Measurements from ENCODE around the gene TIMM44. TPM values are rescaled to one million over a fixed set of nuclear protein-coding genes. Genes with fewer than 3 reads are reported as not detected.

Gene TIMM44
- polyA plus RNA-seq, 1 donor (not counting 4 experiments of a cell fraction or from before 2014, with no cell fraction given) = 34.8 TPM

DNA sequence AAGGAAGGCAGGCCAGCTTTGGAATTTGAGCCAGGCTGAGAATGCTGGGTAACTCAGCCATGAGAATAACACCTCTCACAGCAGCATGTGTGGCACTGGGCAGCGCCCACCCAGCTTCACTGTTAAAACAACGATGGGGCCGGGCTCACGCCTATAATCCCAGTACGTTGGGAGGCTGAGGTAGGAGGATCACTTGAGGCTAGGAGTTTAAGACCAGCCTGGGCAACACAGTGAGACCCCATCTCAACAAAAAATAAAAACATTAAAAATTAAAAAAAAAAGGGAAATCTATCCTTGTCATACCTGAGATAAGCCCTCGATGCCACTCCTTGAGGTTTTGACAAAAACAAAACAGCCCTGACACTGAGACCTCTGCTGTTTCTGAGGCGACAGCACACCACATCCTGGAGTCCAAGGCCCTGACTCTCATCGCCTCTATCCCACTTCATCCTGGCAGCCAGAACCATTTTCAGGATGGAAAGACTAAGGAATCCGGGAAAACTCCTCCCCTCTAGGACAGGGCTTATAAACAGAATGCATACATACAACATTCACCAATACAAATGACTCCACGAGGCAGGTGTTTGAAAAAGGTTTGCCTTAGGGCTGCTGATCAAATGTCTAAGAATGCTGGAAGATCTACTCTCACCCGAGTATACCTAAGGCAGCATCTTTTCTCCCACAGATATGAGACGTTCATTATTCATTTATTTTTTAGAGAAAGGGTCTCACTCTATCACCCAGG is 22.6 kb upstream of the TIMM44 start:
- FAIRE-seq = no peak
- no peaks in the 10 kb centered on the region for H3K27me3 ChIP-seq (ENCODE audit: control insufficient read depth, extremely low read depth, insufficient read depth, low read length)

DNA sequence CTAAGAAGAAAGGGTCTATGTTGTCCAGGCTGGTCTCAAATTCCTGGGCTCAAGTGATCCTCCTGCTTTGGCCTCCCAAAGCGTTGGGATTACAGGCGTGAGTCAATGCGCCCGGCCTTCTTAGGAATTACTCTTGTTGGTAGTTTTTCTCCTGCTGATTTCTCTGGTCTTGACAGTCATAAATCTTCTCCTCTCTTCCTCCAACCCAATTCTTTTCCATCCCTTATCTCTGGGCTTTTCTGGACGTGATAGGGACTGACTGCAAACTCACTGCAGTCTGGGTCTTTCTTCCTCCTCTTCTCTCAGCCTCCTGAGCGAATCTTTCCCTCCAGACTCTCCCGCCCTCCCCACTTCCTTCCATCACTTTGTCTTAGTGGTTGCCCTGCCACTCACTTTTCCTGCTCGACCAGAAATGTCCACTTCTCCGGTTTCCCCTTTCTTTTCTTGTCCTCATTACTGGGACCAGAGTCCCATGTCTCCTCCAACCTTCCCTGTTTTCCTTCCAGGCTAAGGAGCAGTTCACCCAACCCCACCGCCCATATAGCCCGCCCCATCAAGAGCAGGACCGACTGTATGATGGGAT is 21.9 kb upstream of the TIMM44 start:
- Histone ChIP-seq H3K9me3 (ENCODE audit: control insufficient read depth, low read depth, low read length) (no peaks in the 10 kb centered on the region), H3K4me2 (ENCODE audit: control insufficient read depth, extremely low read depth, insufficient read depth, low read depth, low read length) (no peak overlapping the region), H3K4me1 (ENCODE audit: control insufficient read depth, extremely low read depth, insufficient read depth, low read length) (no peaks in the 10 kb centered on the region), H4K20me1 (ENCODE audit: control insufficient read depth, extremely low read depth, insufficient read depth, low read length) (no peaks in the 10 kb centered on the region), H3K36me3 (ENCODE audit: control insufficient read depth in 2 of 2, extremely low read depth in 1 of 2, insufficient read depth in 2 of 2, low read length in 2 of 2) (peaks cover 25 to 28% of the 10 kb centered on the region in 2 experiments), H2AFZ (ENCODE audit: control insufficient read depth, low read length) (no peak overlapping the region), H3K9me1 (ENCODE audit: control insufficient read depth, extremely low read depth, insufficient read depth, low read length) (no peaks in the 10 kb centered on the region), H3K9ac (ENCODE audit: control insufficient read depth, extremely low read depth, insufficient read depth, low read length) (no peak overlapping the region), H3K79me2 (ENCODE audit: control insufficient read depth, insufficient read depth, low read length) (no peaks in the 10 kb centered on the region), H3K4me3 (ENCODE audit: control insufficient read depth in 2 of 3, extremely low read depth in 1 of 3, insufficient read depth in 2 of 3, low read depth in 1 of 3, low read length in 3 of 3) (no peak overlapping the region), H3K27me3 (ENCODE audit: control insufficient read depth, extremely low read depth, insufficient read depth, low read length) (no peaks in the 10 kb centered on the region), H3K27ac (ENCODE audit: control insufficient read depth, insufficient read depth, low read length) (no peak overlapping the region)
- no peak for TF ChIP-seq EZH2 (IDR thresholded peaks at IDR 0.05; ENCODE audit: low read length)
- TF ChIP-seq, protein P1, sequence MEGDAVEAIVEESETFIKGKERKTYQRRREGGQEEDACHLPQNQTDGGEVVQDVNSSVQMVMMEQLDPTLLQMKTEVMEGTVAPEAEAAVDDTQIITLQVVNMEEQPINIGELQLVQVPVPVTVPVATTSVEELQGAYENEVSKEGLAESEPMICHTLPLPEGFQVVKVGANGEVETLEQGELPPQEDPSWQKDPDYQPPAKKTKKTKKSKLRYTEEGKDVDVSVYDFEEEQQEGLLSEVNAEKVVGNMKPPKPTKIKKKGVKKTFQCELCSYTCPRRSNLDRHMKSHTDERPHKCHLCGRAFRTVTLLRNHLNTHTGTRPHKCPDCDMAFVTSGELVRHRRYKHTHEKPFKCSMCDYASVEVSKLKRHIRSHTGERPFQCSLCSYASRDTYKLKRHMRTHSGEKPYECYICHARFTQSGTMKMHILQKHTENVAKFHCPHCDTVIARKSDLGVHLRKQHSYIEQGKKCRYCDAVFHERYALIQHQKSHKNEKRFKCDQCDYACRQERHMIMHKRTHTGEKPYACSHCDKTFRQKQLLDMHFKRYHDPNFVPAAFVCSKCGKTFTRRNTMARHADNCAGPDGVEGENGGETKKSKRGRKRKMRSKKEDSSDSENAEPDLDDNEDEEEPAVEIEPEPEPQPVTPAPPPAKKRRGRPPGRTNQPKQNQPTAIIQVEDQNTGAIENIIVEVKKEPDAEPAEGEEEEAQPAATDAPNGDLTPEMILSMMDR (optimal IDR thresholded peaks at IDR 0.05 in 1 of 3, IDR thresholded peaks at IDR 0.05 in 1 of 3, conservative IDR thresholded peaks at IDR 0.05 in 1 of 3; ENCODE audit: extremely low read depth in 1 of 3, insufficient read depth in 2 of 3, low read length in 3 of 3) = no peak
- no peak for FAIRE-seq
- DNase-seq (ENCODE audit: low read depth, low spot score) = no peak
- dilution Hi-C loops (cut with MboI; ENCODE audit: extremely low pct_ligation_motif_present, low sequenced_read_pairs) = no loop called here

More for the DNA sequence above, 22.6 kb upstream of the TIMM44 start:
- Histone ChIP-seq H3K4me3 (ENCODE audit: control insufficient read depth in 2 of 3, extremely low read depth in 1 of 3, insufficient read depth in 2 of 3, low read depth in 1 of 3, low read length in 3 of 3) (no peak overlapping the region), H3K9ac (ENCODE audit: control insufficient read depth, extremely low read depth, insufficient read depth, low read length) (no peak overlapping the region), H3K9me1 (ENCODE audit: control insufficient read depth, extremely low read depth, insufficient read depth, low read length) (no peaks in the 10 kb centered on the region), H3K27ac (ENCODE audit: control insufficient read depth, insufficient read depth, low read length) (no peak overlapping the region), H3K36me3 (ENCODE audit: control insufficient read depth in 2 of 2, extremely low read depth in 1 of 2, insufficient read depth in 2 of 2, low read length in 2 of 2) (peaks cover 26 to 31% of the 10 kb centered on the region in 2 experiments), H3K79me2 (ENCODE audit: control insufficient read depth, insufficient read depth, low read length) (no peaks in the 10 kb centered on the region), H2AFZ (ENCODE audit: control insufficient read depth, low read length) (no peak overlapping the region), H4K20me1 (ENCODE audit: control insufficient read depth, extremely low read depth, insufficient read depth, low read length) (no peaks in the 10 kb centered on the region), H3K4me2 (ENCODE audit: control insufficient read depth, extremely low read depth, insufficient read depth, low read depth, low read length) (no peak overlapping the region), H3K9me3 (ENCODE audit: control insufficient read depth, low read depth, low read length) (no peaks in the 10 kb centered on the region), H3K4me1 (ENCODE audit: control insufficient read depth, extremely low read depth, insufficient read depth, low read length) (no peaks in the 10 kb centered on the region)
- DNase-seq (ENCODE audit: low read depth, low spot score) = no peak
- TF ChIP-seq, protein P1 (optimal IDR thresholded peaks at IDR 0.05 in 1 of 3, IDR thresholded peaks at IDR 0.05 in 1 of 3, conservative IDR thresholded peaks at IDR 0.05 in 1 of 3; ENCODE audit: extremely low read depth in 1 of 3, insufficient read depth in 2 of 3, low read length in 3 of 3) = no peak
- TF ChIP-seq EZH2 (IDR thresholded peaks at IDR 0.05; ENCODE audit: low read length) = no peak
- dilution Hi-C loops (cut with MboI; ENCODE audit: extremely low pct_ligation_motif_present, low sequenced_read_pairs) = no loop called here
